ENCODE measurements around the gene AGFG1. TPM values are rescaled to one million over a fixed set of nuclear protein-coding genes. Genes with fewer than 3 reads are reported as not detected.

Gene AGFG1
- total RNA-seq, 1 donor from 2014 or later, result 74.5 TPM

DNA sequence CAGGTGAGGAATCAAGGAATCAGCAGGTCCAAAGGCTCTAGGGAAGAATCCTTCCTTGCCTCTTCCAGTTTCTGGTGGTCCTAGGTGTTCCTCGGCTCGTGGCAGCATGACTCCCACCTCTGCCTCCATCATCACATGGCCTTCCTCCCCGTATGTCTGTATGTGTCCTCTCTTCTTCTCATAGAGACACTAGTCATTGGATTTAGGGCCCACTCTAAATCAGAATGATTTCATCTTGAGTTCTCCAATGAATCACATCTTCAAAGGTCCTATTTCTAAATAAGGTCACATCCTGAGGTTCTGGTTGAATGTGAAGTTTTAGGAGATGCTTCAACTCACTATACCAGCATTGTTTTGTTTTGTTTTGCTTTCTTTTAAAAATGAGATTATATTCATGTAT is 11.1 kb upstream of the AGFG1 start:
- intact Hi-C loops (cut with micrococcal nuclease), result loop anchor here (1.0 kb wide), 1 partner anchor 11 kb away; the partner anchor contains the start of gene AGFG1

DNA sequence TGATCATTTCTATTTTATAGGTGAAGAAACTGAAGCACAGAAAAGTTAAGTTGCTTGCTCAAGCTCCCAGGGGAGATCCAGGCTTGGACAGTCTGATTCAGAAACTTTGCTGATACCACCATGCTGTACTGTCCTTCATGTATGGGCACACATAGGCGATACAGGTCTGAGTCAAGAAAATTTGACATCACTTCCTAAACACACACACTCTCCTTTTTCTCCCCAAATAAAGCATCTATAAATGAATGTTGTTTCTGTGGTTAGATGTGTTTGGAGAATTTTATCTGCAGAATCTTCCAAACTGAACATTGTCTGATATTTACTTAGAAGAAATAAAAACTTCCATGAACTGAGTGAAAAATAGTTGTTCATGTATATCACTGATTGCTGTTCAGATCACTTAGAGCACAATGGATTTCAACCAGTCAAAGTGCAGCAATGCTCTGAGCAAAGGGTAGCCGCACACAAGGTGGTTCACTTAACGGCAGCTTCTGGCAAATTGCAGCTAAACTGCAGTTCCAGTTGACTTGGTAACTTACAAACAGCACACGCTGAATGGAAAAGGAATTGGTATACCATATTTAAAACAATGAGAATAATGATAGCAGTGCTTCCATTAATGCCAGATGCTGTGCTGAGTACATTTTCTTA is 10.0 kb upstream of the AGFG1 start:
- intact Hi-C loops (cut with micrococcal nuclease), result no loop called here

DNA sequence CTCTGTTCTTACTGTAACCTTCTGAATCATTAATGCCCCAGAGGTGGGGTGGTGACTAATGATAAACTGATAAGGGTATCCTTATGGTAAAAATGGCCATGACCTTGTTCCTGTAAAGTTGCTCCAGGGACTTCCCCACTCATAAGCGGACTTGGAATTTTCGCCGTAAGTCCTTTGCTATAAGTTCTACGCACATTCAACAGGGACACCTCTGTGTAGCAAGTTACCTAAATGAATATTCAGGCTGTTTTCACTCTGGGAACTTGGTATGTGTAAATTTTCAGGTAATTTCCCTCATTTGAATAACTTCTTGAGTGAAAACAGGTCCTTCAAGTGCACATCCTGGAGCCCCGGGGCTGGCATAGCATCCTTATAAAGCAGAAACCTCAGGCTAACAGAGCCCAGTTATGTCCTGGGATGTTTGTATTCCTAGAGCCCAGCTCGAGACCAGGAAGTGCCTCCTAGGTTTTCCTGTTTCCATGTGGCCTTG is 9.4 kb upstream of the AGFG1 start:
- intact Hi-C loops (cut with micrococcal nuclease), result no loop called here

DNA sequence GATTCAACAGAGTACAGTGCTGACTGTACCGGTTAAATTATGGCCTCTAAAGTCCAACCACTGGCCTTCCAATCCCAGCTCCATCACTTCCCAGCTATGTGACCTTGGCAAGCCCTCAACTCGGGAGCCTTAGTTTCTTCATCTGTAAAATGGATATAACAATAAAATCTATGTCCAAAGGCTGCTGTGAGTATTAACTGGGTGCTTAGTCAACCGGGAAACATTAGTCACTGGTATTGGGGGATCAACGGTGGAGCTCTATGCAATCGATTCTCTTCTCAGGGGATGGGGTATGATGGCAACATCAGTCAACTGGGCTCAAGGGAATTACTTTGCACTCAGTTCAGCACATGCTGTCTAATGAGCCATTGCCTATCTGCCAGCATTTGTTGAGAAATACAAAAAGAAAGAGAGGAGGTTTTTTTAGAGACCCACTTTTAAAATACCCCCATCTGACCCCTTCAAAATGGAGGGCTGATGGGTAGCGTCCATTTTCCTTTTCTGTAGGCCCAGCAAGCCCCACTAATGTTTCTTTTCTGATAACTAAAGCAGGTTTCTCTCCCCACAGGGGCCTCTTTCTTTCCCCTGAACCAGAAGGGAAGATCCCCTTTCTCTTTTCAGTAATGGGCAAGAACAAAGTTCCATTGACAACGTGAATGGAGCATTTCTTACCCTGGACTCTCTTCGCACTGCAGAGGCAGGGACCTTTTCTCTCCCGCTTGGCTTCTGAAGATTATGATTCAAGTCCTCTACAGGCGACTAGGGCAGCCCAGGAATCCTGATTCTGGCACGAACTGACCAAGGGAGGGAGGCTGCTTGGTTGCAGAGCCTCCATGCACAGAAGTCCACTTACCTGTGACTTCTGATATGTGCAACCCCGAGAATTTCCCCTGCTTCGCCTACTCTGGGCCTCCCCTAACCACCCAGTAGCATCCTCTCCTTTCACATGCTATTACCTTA is 8.7 kb upstream of the AGFG1 start:
- intact Hi-C loops (cut with micrococcal nuclease), result no loop called here

DNA sequence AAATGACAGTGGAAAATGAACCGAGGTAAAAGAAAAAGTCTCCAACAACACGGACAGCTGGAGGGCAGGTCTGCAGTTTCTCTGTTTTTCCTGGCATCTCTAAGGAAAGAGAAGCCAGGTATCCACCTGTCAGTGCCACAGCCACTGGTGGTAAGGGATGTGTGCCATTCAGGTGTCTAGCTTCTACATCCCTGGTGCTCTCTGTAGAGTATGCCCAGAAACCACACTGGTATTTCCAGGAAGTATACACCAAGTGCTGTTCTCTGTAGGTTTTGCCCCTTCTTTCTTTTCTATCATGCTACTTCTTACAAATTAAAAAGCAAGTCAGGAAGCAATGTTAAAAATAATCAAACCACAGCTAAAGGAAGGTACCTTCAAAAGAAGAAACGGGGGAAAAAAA is 7.6 kb upstream of the AGFG1 start:
- intact Hi-C loops (cut with micrococcal nuclease), result loop anchor here (1.0 kb wide), 1 partner anchor 8 kb away; the partner anchor contains the start of gene AGFG1

DNA sequence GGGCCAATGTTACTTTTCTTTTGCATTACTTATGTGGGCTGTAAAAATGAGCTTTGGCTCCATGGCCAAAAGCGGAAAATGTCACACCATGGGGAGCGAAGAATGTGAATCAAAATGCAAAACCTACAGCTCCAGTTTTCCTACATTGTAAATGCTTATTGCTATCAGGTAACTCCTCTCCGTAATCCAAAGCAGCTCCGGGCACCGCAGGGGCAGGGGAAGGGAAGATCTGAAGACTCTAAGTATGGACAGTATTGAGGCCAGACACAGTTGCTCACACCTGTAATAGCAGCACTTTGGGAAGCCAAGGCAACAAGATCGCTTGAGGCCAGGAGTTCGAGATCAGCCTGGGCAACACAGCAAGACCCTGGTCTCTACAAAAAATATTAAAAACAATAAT is 7.1 kb upstream of the AGFG1 start:
- intact Hi-C loops (cut with micrococcal nuclease), result loop anchor here (1.0 kb wide), 1 partner anchor 7 kb away; the partner anchor contains the start of gene AGFG1

DNA sequence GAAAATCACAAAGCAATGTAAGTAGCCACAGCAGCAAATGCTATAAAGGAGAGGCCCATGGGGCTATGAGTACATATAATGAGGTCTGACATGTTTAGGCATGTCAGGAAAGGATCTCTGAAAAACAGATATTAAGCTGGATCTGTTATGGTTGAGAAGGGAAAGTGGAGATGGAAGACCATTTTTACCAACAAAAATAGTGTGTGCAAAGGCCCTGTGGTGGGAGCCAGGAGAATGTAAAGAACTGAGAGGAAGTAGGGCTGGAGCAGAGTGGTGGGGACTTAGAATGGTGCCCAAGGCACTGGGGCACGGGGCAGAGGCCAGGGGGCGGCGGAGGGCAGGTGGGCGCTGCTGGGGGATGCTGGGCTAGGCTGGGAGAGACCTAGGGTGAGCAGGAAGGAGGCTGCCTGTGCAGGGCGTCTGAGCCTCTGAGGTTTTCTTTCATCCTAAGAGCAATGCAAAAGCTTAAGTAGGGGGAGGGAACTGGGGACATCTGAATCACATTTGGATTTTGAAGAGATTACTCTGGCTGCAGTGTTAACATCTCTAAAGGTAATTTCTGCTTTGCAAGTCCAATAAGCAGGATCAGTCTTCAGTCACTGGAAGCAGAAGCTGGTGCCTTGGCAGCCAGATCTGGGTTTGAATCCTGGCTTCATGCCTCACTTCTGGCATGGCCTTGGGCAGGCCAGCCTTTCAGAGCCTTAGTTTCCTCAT is 4.9 kb upstream of the AGFG1 start:
- intact Hi-C loops (cut with micrococcal nuclease), result no loop called here

DNA sequence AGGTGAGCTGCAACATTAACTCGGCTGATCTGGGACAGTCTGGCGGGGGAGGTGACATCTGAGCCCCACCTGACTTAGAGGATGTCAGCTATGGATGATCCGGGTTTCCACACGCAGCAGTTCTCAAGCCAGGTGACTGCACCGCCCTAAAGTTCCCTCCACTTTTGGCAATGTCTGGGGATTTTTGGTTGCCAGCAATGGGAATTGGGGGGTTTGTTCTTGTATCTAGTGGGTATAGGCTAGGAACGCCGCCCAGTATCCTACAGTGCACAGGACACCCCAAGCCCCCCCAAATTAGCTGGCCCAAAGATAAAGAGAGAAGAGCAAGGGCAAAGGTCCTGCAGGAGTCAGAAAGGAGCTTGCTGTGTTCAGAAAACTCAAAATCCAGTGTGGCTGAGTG is 544 bp upstream of the AGFG1 start:
- intact Hi-C loops (cut with micrococcal nuclease), result loop anchor here (5.0 kb wide), 2 partner anchors 296 to 634 kb away; partner anchors contain the start of gene RHBDD1

DNA sequence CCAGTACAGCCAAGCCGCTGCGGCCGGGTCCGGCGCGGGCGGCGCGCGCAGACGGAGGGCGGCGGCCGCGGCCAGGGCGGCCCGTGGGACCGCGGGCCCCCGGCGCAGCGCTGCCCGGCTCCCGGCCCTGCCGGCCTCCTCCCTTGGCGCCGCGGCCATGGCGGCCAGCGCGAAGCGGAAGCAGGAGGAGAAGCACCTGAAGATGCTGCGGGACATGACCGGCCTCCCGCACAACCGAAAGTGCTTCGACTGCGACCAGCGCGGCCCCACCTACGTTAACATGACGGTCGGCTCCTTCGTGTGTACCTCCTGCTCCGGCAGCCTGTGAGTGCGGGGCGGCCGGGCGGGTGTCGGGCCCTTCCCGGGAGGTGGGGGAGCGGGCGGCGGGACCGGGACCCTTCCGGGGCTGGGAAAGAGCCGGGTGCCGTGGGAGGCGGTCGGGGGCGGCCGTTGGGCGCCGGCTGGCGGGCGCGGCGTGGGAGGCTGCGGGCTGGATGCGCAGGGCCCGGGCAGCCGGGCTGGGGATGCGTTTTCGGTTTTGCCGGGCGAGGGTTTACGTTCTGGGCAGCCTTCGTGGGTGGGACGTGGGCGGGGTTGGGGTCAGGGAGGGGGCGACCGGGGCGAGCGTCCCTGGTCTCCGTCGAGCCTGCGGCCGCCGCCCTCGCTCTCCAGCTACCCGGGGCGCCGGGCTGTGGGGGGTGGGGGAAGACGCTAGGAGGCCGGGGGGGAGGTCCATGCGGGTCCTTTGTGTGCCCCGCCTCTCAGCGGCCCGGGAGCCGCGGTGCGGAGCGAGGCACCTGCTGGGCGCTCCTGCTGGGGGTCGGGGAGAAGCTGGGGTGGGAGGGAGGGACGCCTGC is 537 bp downstream of the AGFG1 start:
- intact Hi-C loops (cut with micrococcal nuclease), result loop anchor here (1.0 to 5.0 kb wide), 5 partner anchors 8 to 635 kb away; partner anchors contain the start of genes MFF and RHBDD1

DNA sequence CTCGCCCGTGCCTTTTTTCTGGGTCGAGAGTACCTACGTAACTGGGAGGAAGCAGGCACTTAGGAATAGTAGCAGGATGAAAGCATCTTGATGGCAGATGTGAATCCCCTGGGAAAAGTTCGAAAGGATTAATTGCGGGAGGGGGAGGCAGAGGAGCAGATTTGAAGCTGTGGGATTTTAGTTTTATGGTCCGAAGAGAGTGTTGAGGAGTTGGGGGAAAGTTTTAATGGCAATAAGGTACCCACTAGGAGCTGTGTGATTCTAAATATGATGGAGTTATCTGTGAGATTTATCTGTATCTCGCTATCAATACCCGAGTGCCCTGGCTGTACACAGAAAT is 1.1 kb downstream of the AGFG1 start:
- intact Hi-C loops (cut with micrococcal nuclease), result loop anchor here (2.0 to 5.0 kb wide), 3 partner anchors 148 to 636 kb away; partner anchors contain the start of genes MFF and RHBDD1

DNA sequence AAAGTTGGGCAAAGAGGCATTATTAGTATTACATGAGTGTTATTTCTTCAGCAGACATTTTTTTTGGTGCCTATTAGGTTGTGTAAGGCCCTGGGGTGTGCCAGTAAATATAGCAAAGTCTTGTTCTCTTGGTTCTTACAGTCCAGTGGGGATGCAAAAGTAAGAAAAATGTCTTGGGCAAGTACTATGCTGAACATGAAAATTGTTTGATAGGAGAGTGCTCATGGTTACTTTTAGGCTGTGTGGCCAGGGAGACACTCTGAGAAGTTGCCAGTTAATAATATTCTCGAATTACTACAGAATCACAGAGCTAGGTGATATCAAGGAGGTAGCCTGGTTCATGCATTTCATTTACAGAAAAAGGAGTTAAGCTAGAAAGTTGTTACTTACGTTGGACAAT is 1.9 kb downstream of the AGFG1 start:
- intact Hi-C loops (cut with micrococcal nuclease), result loop anchor here (2.0 to 5.0 kb wide), 3 partner anchors 149 to 637 kb away; partner anchors contain the start of genes MFF and RHBDD1

DNA sequence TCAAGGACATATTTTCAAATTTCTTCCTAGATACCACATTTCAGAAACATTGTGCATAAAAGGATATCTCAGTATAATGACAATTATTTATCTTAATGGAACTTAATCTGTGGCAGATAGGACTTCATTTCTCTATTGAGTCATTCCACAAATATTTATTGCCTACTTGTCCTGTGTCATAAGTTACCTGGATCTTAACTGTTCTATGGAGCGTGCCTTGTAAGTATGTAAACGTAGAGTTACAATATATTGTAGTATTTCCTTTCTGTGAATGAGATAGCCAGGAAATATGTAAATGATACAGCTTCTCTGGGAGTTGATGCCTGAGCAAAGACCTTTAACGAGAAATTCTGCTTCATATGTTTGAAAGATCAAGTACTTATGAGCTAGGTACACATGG is 2.5 kb downstream of the AGFG1 start:
- intact Hi-C loops (cut with micrococcal nuclease), result loop anchor here (5.0 kb wide), 2 partner anchors 293 to 637 kb away; partner anchors contain the start of gene RHBDD1

DNA sequence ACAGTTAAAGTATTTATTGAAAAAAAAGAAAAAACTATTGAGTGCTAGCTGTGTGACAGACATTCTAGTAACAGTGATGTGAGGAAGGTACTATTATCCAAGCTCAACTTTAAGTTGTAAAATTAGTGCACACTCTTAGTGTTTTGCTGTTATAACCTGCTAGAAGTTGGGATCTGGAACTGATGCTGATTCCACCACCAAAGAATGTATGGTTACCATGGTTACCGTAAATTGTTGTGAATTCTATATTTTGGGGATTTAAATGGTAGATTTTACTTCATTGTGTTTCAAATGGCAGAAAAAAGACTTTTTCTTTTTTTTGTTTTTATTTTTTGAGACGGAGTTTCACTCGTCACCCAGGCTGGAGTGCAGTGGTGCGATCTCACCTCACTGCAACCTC is 5.3 kb downstream of the AGFG1 start:
- intact Hi-C loops (cut with micrococcal nuclease), result no loop called here

DNA sequence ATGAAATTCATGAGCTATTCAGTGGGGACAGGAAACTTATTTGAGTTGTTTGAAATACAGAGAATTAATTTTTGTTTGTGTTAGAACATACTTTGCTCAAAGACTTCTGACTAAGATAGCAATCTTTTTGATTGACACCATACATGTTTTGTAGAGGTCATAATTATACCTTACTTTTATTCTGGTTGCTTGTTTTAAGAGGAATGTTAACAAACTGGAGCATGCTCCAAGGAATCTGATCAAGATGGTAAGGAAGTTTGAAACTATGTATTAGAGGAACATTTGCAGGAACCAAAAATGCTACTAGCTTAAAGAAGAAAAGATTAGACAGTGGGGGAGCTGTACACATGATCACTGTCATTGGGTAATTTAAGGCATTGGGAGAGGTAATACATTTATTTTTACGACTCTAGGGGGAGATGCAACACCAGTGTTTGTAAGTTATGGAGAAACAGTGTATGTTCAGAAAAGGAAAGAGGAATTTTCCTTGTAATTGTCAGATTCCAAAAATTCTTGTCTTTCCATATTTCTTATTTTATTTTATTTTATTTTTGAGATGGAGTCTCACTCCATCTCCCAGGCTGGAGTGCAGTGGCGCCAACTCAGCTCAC is 8.0 kb downstream of the AGFG1 start:
- intact Hi-C loops (cut with micrococcal nuclease), result loop anchor here (10.0 kb wide), 1 partner anchor 175 kb away; no protein-coding TSS in a partner anchor

DNA sequence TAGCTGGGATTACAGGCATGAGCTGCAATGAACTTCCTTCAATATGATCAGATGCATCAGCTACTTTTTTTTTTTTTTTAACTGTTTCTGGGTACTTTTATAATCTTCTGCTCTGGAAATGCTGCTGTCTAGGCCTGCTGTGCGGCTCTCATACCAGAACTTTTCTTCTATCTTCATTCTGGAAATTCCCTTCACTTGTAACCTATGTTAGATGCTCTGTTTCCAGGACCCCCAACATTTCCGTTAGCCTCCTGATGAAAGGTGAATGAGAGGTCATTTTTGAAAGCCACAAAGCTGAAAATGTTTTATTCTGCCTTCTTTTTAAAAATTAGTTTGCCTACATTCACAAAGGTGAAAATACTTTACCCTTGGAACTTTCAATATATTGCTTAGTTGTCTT is 8.6 kb downstream of the AGFG1 start:
- intact Hi-C loops (cut with micrococcal nuclease), result loop anchor here (10.0 kb wide), 1 partner anchor 174 kb away; no protein-coding TSS in a partner anchor

DNA sequence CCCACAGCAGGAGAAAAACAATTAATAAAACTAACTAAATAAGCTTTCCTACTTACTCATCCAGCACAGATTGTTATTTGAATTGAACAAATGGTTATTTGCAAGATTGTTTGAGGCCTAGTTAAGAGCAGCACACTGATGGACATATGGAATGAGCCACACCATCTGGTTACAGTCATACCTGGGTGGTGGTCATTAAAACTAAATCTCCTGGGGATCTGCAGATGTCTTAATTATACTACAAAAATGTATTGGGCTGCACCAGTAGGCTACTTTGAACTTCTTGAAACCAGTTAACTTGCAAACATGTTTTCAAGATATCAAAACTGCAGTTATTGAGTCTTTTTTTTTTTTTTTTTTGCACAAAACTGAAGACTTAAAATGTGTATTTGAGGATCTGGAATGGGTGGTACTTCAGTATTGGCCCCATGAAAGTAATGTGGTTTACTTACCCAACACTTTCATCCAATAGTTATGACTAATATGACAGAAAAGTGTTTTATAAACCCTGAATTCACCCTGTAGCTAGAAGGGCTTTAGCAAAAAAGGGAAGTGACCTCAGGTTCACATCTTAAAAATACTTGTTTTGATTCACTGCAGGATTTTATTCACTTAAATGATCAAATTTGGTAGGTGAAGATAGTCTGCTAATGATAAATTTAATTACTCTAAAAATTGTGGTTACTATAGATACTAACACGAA is 10.8 kb downstream of the AGFG1 start:
- intact Hi-C loops (cut with micrococcal nuclease), result loop anchor here (10.0 kb wide), 1 partner anchor 172 kb away; no protein-coding TSS in a partner anchor

DNA sequence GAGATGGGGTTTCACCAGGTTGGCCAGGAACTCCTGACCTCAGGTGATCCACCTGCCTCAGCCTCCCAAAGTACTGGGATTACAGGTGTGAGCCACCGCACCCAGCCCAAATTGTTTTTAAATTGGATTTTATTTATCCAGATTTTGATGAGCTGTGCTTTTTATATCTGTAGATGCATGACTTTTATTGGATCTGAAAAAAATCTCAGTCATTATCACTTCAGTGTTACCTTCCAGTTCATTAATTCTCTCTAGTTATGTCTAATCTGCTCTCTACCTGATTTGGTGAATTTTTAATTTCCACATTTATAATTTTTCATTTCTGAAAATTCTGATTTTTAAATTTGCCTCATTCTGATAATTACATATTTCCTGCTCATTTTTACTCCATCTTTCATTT is 13.5 kb downstream of the AGFG1 start:
- intact Hi-C loops (cut with micrococcal nuclease), result loop anchor here (10.0 kb wide), 1 partner anchor 169 kb away; no protein-coding TSS in a partner anchor

DNA sequence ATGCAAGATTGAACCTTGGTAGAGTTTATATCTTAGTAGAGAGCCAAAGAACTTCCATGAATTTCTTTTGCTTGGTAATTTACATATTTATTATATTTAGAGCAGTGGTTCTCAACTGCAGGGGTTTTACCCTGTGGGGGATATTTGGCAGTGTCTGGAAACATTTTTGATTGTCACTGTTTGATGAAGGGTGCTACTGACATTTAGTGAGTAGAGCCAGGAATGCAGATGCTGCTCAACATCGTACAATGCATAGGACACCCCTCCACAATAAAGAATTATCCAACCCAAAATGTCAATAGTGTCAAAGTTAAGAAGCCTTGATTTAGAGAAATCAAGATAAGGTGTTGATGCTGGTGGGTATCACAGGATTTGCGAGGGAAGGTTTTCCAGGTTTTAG is 14.7 kb downstream of the AGFG1 start:
- intact Hi-C loops (cut with micrococcal nuclease), result loop anchor here (10.0 kb wide), 1 partner anchor 168 kb away; no protein-coding TSS in a partner anchor

DNA sequence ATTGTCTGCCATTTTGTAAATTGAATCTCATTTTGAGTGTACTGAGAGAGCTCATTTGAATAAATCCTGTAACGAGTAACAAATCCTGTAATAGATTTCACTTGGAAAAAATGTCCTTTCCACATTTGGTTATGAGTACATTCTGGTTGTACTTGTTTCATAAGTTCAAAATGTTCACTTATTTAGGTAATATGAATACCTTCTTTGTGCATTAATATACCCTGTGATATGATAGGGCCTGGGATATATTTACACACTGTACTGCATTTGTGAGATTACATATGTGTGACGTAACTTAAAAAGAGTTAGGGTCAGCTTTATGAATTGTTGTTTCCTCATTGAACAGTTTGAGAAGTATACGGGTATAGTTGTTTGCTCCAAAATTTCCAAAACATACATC is 16.1 kb downstream of the AGFG1 start:
- intact Hi-C loops (cut with micrococcal nuclease), result loop anchor here (10.0 kb wide), 1 partner anchor 167 kb away; no protein-coding TSS in a partner anchor

Measured in T-helper 2 cell treated with Interferon-gamma antibody and Interleukin-4, amounts not matched to agents 100 ng/mL and 5 ng/mL, for 36 hours (primary cell).